WTC11 (cell line): Measurements from ENCODE around the gene C11orf65. TPM values are rescaled to one million over a fixed set of nuclear protein-coding genes. Genes with fewer than 3 reads are reported as not detected.
"Not testable (repeated sequence)": the region's sequence is repeated elsewhere in the genome, so short reads cannot be mapped to it uniquely, and the experiment has no call there.

Experiments used
- ATAC-seq: fragments of 200-7000 bp; cut with Tn5 transposase; 2 replicates; pipeline ENCODE4 v1.10.0; 2021; ENCODE audit warnings: mild to moderate bottlenecking, moderate library complexity
- CTCF ChIA-PET: fragments of 300-600 bp; sonication (Branson Sonifier 250); formaldehyde crosslinking; loops from one replicate; lab custom pipeline; 2021; ENCODE audit warnings: antibody characterized with exemption; lab: Charles Lee
- POLR2A ChIA-PET: fragments of 350-600 bp; sonication (Branson Sonifier 250); formaldehyde crosslinking; loops from one replicate; lab custom pipeline; 2021; ENCODE audit warnings: antibody characterized with exemption; lab: Charles Lee
- DNase-seq: peaks from one replicate; pipeline ENCODE4 v3.0.0; 2021; ENCODE audit warnings: low spot score
- H3K27ac Mint-ChIP-seq: 2 replicates; pipeline ENCODE4 v1.8.0; 2021; ENCODE audit warnings: mixed read lengths
- H3K27me3 Mint-ChIP-seq: 2 replicates; pipeline ENCODE4 v1.8.0; 2021; ENCODE audit warnings: low read depth, mild to moderate bottlenecking, moderate library complexity, mixed read lengths
- H3K36me3 Mint-ChIP-seq: 2 replicates; pipeline ENCODE4 v1.8.0; 2021; ENCODE audit warnings: mixed read lengths
- H3K4me1 Mint-ChIP-seq: 2 replicates; pipeline ENCODE4 v1.8.0; 2022; ENCODE audit warnings: mixed read lengths
- H3K4me3 Mint-ChIP-seq: 2 replicates; pipeline ENCODE4 v1.8.0; 2021; ENCODE audit warnings: mild to moderate bottlenecking, moderate library complexity, mixed read lengths
- H3K9me3 Mint-ChIP-seq: 2 replicates; pipeline ENCODE4 v1.8.0; 2021; ENCODE audit warnings: mixed read lengths
- ATF1 ChIP-seq: sonication (generic); formaldehyde crosslinking; IDR thresholded peaks from 2 replicates; pipeline ENCODE4 v1.8.1; 2023; ENCODE audit warnings: mild to moderate bottlenecking, moderate library complexity, missing genetic modification reagents
- CBFB ChIP-seq: sonication (generic); formaldehyde crosslinking; IDR thresholded peaks from 2 replicates; pipeline ENCODE4 v1.8.1; 2022; ENCODE audit warnings: mild to moderate bottlenecking, low read depth, missing genetic modification reagents
- CREB1 ChIP-seq: sonication (generic); formaldehyde crosslinking; IDR thresholded peaks from 2 replicates; pipeline ENCODE4 v1.8.0; 2023; ENCODE audit warnings: mild to moderate bottlenecking, missing genetic modification reagents
- CREM ChIP-seq: sonication (generic); formaldehyde crosslinking; IDR thresholded peaks from 2 replicates; pipeline ENCODE4 v1.8.1; 2022; ENCODE audit warnings: mild to moderate bottlenecking, missing genetic modification reagents, moderate library complexity
- JUN ChIP-seq: sonication (generic); formaldehyde crosslinking; IDR thresholded peaks from 2 replicates; pipeline ENCODE4 v1.8.0; 2023; ENCODE audit warnings: mild to moderate bottlenecking, missing genetic modification reagents
- MXD4 ChIP-seq: fragments of 250-450 bp; sonication (Bioruptor Pico); IDR thresholded peaks from 2 replicates; pipeline ENCODE4 v1.8.0; 2021; ENCODE audit warnings: mild to moderate bottlenecking, moderate library complexity, borderline replicate concordance
- MYBL2 ChIP-seq: sonication (generic); formaldehyde crosslinking; IDR thresholded peaks from 2 replicates; pipeline ENCODE4 v1.8.1; 2023; ENCODE audit warnings: mild to moderate bottlenecking, moderate library complexity, missing genetic modification reagents
- NR2C2 ChIP-seq: sonication (generic); formaldehyde crosslinking; IDR thresholded peaks from 2 replicates; pipeline ENCODE4 v1.8.0; 2022; ENCODE audit warnings: mild to moderate bottlenecking, missing genetic modification reagents
- SMAD4 ChIP-seq: sonication (generic); formaldehyde crosslinking; IDR thresholded peaks from 2 replicates; pipeline ENCODE4 v1.8.0; 2022; ENCODE audit warnings: mild to moderate bottlenecking, missing genetic modification reagents
- TP53 ChIP-seq: sonication (generic); formaldehyde crosslinking; IDR thresholded peaks from 2 replicates; pipeline ENCODE4 v1.8.1; 2023; ENCODE audit warnings: mild to moderate bottlenecking, missing genetic modification reagents
- ZBTB21 ChIP-seq: sonication (generic); formaldehyde crosslinking; IDR thresholded peaks from 2 replicates; pipeline ENCODE4 v1.8.1; 2023; ENCODE audit warnings: mild to moderate bottlenecking, missing genetic modification reagents, borderline replicate concordance
- ZNF416 ChIP-seq: fragments of 250-450 bp; sonication (Bioruptor Pico); IDR thresholded peaks from 2 replicates; pipeline ENCODE4 v1.9.0; 2021; ENCODE audit warnings: mild to moderate bottlenecking, inconsistent platforms
- total RNA-seq: library from RNA; stranded (reverse); gene quantifications from 3 replicates; pipeline ENCODE4 v1.2.3, GENCODE V29; 2021
- TF ChIP-seq, protein P1 (sequence below): fragments of 250-450 bp; sonication (Bioruptor Pico); IDR thresholded peaks from 2 replicates; pipeline ENCODE4 v1.9.0; 2021; ENCODE audit warnings: mild to moderate bottlenecking
- TF ChIP-seq, protein P2 (sequence below): sonication (generic); formaldehyde crosslinking; IDR thresholded peaks from 2 replicates; pipeline ENCODE4 v1.8.1; 2023; ENCODE audit warnings: mild to moderate bottlenecking, missing genetic modification reagents, moderate library complexity
- TF ChIP-seq, protein P3 (sequence below): sonication (generic); formaldehyde crosslinking; IDR thresholded peaks from 2 replicates; pipeline ENCODE4 v1.8.1; 2022; ENCODE audit warnings: mild to moderate bottlenecking, moderate library complexity, missing genetic modification reagents
- TF ChIP-seq, protein P4 (sequence below): sonication (generic); formaldehyde crosslinking; IDR thresholded peaks from 2 replicates; pipeline ENCODE4 v1.8.1; 2022; ENCODE audit warnings: mild to moderate bottlenecking, missing genetic modification reagents, moderate library complexity, borderline replicate concordance
- TF ChIP-seq, protein P5 (sequence below): sonication (generic); formaldehyde crosslinking; IDR thresholded peaks from 2 replicates; pipeline ENCODE4 v1.8.0; 2022; ENCODE audit warnings: mild to moderate bottlenecking, missing genetic modification reagents
- TF ChIP-seq, protein P6 (sequence below): sonication (generic); formaldehyde crosslinking; IDR thresholded peaks from 2 replicates; pipeline ENCODE4 v1.8.0; 2023; ENCODE audit warnings: mild to moderate bottlenecking, missing genetic modification reagents
- TF ChIP-seq, protein P7 (sequence below): sonication (generic); formaldehyde crosslinking; IDR thresholded peaks from 2 replicates; pipeline ENCODE4 v1.8.0; 2022; ENCODE audit warnings: missing genetic modification reagents

Gene C11orf65
- total RNA-seq, 1 experiment from 2014 or later: 0.83 TPM

DNA sequence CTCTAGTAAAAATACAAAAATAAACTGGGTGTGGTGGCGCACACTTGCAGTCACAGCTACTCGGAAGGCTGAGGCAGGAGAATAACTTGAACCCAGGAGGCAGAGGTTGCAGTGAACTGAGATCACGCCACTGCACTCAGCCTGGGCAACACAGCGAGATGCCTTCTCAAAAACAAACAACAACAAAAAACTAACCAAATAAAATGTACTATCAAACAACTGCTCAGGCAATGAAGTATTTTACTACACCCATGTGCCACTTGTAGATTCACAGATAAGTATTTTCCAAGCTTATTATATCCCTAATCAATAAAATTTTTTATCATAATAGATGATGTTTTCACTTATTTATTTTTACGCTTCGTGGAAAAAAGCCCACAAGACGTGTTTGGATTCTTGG lies 924 bp downstream of the C11orf65 start:
- Mint-ChIP-seq H3K9me3 (no peaks in the 10 kb centered on the region), H3K36me3 (no peaks in the 10 kb centered on the region), H3K4me3 (peak overlapping the region; percentile 95), H3K4me1 (no peaks in the 10 kb centered on the region), H3K27ac (peak overlapping the region; percentile 99)
- POLR2A ChIA-PET: interaction anchor here (0.6 to 1.0 kb wide), 2 partner anchors 199 to 349 kb away, joined by 3 read pairs; partner anchors contain the start of gene DDX10
- CTCF ChIA-PET: no interaction called here
- ATAC-seq (no peak), DNase-seq (no peak)
- TF ChIP-seq CREM (CRISPR knock-in tag) (no peak), JUN (no peak), ATF1 (CRISPR knock-in tag) (no peak)
- TF ChIP-seq, protein P1, sequence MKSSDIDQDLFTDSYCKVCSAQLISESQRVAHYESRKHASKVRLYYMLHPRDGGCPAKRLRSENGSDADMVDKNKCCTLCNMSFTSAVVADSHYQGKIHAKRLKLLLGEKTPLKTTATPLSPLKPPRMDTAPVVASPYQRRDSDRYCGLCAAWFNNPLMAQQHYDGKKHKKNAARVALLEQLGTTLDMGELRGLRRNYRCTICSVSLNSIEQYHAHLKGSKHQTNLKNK (CRISPR knock-in tag): no peak
- TF ChIP-seq, protein P2, sequence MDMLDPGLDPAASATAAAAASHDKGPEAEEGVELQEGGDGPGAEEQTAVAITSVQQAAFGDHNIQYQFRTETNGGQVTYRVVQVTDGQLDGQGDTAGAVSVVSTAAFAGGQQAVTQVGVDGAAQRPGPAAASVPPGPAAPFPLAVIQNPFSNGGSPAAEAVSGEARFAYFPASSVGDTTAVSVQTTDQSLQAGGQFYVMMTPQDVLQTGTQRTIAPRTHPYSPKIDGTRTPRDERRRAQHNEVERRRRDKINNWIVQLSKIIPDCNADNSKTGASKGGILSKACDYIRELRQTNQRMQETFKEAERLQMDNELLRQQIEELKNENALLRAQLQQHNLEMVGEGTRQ (CRISPR knock-in tag): no peak
- TF ChIP-seq, protein P3, sequence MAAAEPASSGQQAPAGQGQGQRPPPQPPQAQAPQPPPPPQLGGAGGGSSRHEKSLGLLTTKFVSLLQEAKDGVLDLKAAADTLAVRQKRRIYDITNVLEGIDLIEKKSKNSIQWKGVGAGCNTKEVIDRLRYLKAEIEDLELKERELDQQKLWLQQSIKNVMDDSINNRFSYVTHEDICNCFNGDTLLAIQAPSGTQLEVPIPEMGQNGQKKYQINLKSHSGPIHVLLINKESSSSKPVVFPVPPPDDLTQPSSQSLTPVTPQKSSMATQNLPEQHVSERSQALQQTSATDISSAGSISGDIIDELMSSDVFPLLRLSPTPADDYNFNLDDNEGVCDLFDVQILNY (CRISPR knock-in tag): no peak
- TF ChIP-seq, protein P4, sequence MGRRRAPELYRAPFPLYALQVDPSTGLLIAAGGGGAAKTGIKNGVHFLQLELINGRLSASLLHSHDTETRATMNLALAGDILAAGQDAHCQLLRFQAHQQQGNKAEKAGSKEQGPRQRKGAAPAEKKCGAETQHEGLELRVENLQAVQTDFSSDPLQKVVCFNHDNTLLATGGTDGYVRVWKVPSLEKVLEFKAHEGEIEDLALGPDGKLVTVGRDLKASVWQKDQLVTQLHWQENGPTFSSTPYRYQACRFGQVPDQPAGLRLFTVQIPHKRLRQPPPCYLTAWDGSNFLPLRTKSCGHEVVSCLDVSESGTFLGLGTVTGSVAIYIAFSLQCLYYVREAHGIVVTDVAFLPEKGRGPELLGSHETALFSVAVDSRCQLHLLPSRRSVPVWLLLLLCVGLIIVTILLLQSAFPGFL: no peak
- TF ChIP-seq, all 79 proteins: peak for 0
- no peaks in the 10 kb centered on the region for H3K27me3 Mint-ChIP-seq

DNA sequence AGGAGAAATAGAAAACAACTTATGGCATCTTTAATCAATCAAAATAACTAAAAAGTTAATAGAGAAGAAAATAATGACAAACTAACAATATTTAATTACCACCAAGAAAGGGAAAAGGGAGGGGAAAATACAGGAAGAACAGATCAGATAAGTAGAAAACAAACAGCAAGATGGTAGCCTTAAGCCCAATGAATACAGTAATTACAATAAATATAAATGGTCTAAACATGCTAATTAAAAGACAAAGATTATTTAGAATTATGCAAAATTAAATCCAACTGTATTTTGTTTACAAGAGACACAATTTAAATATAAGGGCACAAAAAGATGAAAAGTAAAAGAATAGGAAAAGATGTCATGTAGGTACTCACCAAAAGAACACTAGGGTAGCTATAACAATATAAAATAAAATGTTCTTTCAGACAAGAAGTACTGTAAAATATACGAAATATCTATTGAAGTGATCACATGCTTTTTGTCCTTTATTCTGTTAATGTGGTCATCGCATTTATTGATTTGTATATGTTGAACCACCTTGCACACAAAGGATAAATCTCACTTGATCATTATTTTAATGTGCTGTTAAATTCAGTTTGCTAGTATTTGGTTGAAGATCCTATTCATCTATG lies 14.0 kb downstream of the C11orf65 start:
- TF ChIP-seq SMAD4: no peak
- TF ChIP-seq MXD4: no peak
- TF ChIP-seq JUN: no peak
- TF ChIP-seq CBFB (CRISPR knock-in tag): no peak
- TF ChIP-seq TP53 (CRISPR knock-in tag): no peak
- TF ChIP-seq CREB1 (CRISPR knock-in tag): no peak
- no peak for TF ChIP-seq MYBL2 (CRISPR knock-in tag)
- TF ChIP-seq ZNF416 (CRISPR knock-in tag): no peak
- TF ChIP-seq, protein P5, sequence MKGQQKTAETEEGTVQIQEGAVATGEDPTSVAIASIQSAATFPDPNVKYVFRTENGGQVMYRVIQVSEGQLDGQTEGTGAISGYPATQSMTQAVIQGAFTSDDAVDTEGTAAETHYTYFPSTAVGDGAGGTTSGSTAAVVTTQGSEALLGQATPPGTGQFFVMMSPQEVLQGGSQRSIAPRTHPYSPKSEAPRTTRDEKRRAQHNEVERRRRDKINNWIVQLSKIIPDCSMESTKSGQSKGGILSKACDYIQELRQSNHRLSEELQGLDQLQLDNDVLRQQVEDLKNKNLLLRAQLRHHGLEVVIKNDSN (CRISPR knock-in tag): no peak
- TF ChIP-seq, protein P6, sequence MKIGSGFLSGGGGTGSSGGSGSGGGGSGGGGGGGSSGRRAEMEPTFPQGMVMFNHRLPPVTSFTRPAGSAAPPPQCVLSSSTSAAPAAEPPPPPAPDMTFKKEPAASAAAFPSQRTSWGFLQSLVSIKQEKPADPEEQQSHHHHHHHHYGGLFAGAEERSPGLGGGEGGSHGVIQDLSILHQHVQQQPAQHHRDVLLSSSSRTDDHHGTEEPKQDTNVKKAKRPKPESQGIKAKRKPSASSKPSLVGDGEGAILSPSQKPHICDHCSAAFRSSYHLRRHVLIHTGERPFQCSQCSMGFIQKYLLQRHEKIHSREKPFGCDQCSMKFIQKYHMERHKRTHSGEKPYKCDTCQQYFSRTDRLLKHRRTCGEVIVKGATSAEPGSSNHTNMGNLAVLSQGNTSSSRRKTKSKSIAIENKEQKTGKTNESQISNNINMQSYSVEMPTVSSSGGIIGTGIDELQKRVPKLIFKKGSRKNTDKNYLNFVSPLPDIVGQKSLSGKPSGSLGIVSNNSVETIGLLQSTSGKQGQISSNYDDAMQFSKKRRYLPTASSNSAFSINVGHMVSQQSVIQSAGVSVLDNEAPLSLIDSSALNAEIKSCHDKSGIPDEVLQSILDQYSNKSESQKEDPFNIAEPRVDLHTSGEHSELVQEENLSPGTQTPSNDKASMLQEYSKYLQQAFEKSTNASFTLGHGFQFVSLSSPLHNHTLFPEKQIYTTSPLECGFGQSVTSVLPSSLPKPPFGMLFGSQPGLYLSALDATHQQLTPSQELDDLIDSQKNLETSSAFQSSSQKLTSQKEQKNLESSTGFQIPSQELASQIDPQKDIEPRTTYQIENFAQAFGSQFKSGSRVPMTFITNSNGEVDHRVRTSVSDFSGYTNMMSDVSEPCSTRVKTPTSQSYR (CRISPR knock-in tag): no peak
- no peak for TF ChIP-seq ZBTB21
- TF ChIP-seq NR2C2 (CRISPR knock-in tag): no peak
- TF ChIP-seq, protein P7, sequence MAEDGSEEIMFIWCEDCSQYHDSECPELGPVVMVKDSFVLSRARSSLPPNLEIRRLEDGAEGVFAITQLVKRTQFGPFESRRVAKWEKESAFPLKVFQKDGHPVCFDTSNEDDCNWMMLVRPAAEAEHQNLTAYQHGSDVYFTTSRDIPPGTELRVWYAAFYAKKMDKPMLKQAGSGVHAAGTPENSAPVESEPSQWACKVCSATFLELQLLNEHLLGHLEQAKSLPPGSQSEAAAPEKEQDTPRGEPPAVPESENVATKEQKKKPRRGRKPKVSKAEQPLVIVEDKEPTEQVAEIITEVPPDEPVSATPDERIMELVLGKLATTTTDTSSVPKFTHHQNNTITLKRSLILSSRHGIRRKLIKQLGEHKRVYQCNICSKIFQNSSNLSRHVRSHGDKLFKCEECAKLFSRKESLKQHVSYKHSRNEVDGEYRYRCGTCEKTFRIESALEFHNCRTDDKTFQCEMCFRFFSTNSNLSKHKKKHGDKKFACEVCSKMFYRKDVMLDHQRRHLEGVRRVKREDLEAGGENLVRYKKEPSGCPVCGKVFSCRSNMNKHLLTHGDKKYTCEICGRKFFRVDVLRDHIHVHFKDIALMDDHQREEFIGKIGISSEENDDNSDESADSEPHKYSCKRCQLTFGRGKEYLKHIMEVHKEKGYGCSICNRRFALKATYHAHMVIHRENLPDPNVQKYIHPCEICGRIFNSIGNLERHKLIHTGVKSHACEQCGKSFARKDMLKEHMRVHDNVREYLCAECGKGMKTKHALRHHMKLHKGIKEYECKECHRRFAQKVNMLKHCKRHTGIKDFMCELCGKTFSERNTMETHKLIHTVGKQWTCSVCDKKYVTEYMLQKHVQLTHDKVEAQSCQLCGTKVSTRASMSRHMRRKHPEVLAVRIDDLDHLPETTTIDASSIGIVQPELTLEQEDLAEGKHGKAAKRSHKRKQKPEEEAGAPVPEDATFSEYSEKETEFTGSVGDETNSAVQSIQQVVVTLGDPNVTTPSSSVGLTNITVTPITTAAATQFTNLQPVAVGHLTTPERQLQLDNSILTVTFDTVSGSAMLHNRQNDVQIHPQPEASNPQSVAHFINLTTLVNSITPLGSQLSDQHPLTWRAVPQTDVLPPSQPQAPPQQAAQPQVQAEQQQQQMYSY: no peak
- Mint-ChIP-seq H3K27me3 (no peaks in the 10 kb centered on the region), H3K4me1 (no peaks in the 10 kb centered on the region), H3K36me3 (peaks cover 21% of the 10 kb centered on the region), H3K9me3 (peaks cover 46% of the 10 kb centered on the region), H3K27ac (no peak overlapping the region), H3K4me3 (no peak overlapping the region)
- DNase-seq (no peak), ATAC-seq (no peak)
- CTCF ChIA-PET: no interaction called here
- POLR2A ChIA-PET: no interaction called here

DNA sequence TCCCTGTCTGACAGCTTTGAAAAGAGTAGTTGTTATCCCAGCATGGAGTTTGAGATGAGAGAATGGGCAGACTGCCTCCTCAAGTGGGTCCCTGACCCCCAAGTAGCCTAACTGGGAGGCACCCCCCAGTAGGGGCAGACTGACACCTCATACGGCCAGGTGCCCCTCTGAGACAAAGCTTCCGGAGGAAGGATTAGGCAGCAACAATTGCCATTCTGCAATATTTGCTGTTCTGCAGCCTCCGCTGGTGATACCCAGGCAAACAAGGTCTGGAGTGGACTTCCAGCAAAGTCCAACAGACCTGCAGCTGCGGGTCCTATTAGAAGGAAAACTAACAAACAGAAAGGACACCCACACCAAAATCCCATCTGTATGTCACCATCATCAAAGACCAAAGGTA lies 25.9 kb downstream of the C11orf65 start:
- DNase-seq, ATAC-seq, H3K4me3 Mint-ChIP-seq, H3K4me1 Mint-ChIP-seq, POLR2A ChIA-PET, CTCF ChIA-PET, H3K27ac Mint-ChIP-seq: not testable (repeated sequence)
- Mint-ChIP-seq H3K9me3 (peaks cover 74% of the 10 kb centered on the region), H3K27me3 (peaks cover 18% of the 10 kb centered on the region), H3K36me3 (peaks cover 47% of the 10 kb centered on the region)
